ENCODE measurements around the gene VANGL2.
A peak's percentile ranks its signal among the peaks of the same experiment; 100 is the strongest.
"Not testable (repeated sequence)": the region's sequence is repeated elsewhere in the genome, so short reads cannot be mapped to it uniquely, and the experiment has no call there.

The VANGL2 gene

DNA sequence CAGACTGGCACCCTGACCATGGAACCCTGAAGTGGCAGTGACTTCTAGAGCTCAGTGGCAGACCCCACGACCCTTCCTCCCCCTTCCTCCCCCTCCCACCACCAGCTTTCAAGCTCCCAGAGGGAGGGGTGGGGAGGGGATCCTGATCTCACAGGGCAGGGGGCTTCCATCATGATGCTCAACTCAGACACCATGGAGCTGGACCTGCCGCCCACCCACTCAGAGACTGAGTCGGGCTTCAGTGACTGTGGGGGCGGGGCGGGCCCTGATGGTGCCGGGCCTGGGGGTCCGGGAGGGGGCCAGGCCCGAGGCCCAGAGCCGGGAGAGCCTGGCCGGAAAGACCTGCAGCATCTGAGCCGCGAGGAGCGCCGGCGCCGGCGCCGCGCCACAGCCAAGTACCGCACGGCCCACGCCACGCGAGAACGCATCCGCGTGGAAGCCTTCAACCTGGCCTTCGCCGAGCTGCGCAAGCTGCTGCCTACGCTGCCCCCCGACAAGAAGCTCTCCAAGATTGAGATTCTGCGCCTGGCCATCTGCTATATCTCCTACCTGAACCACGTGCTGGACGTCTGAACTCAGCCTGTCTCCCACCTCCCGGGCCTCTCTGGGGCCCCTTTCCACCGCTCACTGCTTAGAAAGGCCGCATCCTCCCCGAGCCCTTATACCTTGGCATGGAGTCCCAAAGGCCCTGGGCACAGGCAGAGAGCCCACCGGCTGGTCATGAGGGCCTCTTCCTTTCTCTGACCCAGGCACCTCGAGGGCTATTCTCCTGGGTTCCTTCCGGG is 29.6 kb upstream of the VANGL2 start:
- DNase-seq (ENCODE audit: low read depth, low spot score): no peak

DNA sequence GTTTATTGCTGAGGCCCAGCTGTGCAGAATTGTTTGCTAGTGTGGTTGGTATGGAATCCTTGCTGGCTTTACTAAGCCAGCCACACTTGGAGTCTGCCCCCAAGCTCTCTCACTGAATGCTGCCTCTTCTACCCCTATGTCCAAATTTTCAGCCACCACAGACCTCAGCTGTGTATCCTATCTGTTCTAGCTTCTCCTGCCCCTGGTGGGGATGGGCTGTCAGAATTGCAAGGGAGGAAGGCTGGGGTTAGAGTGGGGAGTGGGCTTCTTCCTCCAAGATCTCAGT is 29.1 kb upstream of the VANGL2 start:
- no peak for DNase-seq (ENCODE audit: low read depth, low spot score)

DNA sequence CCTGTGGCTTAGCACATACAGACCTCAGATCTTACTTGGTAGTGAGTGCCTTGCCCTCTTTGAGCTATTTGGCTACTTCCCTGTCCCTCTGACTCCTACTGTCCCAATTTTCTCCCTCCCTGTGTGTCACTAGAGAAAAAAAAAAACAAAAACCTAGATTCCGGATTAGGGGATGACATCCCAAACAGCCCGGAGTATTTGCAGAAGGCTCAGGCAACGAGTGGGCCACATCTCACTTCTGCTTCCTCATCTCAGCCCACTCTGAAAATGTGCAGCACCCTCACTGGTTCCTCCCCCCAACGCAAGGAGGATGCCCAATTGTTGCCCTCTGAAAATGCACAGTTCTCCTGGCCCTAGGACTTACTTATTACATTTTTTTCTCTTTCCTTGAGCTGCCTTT is 28.6 kb upstream of the VANGL2 start:
- no peak for DNase-seq (ENCODE audit: low read depth, low spot score)

DNA sequence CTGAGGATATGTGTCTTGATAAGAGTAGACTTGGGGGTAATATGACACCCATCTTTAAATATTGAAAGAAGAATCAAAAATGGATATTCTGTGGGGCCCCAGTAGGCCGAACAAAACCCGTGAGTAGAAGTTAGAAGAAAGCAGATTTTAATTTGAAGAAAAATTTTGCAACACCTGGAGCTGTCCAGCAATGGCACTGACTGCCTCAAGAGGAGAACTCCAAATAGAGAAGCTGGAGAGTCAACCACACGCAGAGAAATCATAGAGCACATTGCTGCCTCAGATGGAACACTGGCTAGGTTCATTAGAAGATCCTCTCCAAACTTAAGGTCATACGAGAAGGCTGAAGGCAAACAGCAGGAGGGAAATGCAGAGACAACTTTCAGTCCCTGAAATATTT is 26.7 kb upstream of the VANGL2 start:
- peak; percentile 15 for DNase-seq (ENCODE audit: low read depth, low spot score)

DNA sequence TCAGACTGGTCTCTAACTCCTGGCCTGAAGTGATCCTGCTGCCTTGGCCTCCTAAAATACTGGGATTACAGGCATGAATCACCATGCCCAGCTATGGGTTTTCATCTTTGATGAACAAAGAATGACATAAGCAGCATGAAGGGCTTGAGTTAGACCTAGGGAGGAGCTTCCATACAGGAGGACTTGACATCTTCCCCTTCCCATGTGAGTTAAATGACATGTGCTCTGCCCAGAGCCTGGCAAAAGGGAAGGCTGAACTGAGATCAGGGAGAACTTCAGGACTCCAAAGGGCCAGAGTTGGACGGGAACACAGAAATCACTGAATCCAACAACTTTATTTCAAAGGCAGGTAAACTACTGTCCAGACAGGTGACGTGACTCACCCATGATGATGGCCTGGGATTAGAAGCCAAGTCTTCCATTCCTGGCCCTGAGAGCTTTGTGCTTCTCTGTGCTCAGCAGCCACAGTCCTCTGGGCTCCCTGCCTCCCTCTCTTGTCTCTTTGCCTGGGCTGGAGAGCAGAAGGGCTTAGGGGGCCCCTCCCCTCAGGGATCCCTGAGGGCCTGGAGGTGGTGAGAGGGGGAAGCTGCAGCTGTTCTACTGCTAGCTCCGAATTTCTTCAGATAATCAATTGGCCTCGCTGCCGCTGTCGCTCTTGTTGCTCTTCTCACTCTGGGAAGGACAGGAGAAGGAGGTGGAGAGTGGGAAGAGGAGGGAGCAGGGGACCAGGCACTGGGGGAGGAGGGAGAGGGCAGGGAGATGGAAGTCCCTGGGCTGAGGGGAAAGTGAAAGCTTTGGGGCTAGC is 25.9 kb upstream of the VANGL2 start:
- no peak for DNase-seq (ENCODE audit: low read depth, low spot score)

DNA sequence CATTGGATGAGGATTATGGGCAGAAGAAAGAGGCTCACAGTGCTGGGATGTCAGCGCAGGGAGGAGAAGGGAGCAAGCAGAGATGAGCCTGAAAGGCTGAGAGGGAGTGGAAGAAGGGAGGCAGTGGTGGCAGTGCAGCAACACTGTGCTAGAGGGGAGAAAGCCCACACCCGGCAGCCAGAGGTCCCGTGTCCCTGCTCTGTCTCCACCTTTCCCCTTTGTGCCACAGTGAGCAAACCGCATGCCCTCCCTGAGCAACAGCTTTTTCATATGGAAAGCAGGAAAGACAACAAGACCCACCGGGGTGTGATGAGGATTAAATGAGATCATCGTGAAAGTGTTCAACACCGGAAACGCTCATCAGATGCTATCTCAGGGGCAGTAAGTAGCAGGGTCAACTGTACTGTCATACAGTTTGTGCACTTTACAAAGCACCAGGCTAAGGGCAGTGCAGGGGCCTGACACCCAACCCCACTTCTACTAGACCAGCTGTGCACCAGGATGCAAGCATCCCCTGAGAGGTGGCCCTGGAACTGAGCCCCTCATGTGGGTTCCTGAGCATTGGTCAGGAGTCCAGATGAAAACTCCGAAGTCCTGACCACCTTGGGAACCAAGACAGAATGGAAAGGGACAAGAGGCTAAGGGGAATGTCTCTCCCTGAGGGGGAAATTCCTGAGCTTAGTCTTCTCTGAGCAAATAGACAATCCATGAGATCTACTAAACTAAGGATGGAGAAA is 24.4 kb upstream of the VANGL2 start:
- peak; percentile 37 for DNase-seq (ENCODE audit: low read depth, low spot score)

DNA sequence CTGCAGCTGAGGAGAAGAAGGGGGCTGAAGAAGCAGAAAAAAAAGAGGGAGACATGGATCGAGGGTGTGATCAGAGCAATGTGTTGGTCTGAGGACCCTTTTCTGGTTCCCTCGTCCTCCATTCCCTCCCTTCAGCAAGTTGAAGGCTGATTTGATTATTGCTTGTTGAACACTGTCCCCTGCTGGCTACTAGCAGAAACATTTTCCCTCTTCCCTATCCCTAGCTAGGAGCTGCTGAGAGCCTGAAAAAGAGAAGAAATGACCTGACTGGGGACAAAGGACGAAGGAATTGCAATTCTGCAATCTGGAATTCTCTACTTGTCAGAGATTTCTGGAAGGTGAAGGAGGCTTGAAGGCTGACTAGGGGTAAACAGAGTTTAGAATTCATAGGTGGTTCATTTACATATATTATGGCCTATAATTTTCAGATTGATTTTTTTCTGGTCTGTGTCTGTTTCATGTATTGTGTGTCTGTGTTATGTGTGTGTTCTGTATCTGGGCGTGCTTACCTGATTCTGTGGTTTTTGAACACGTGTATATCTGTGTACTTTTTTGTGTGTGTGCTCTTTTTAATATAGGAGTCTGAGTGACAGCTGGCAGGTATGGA is 23.7 kb upstream of the VANGL2 start:
- DNase-seq (ENCODE audit: low read depth, low spot score): peak; percentile 75

DNA sequence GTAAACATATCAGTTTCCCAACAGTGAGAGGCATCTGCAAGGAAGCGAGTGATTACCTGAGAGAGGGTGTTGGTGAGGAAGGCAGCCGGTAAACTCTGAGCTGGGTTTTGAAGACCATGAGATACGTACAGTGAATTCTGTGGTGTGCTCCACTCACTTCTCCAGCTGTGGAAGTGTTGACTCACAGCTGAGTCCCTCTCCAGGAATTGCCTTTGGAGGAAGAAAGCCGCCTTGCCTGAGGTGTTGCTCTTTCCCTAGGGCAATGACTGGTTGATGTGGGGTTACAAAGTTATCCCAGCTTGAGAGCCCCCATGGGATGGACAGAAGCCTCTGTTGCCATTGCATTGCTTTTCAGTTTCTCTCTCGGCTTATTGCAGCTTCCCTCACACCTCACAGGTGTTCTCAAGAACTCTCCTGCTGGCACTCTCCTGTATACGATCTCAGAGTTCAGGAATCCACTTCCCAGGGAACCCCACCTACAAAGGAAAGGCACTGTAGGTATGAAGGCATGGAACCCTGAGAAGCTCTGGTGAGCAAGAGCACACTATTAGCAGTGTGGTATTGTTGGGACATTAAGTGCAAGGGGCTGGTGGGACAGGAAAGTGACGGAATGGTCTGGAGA is 22.7 kb upstream of the VANGL2 start:
- peak; percentile 29 for DNase-seq (ENCODE audit: low read depth, low spot score)

DNA sequence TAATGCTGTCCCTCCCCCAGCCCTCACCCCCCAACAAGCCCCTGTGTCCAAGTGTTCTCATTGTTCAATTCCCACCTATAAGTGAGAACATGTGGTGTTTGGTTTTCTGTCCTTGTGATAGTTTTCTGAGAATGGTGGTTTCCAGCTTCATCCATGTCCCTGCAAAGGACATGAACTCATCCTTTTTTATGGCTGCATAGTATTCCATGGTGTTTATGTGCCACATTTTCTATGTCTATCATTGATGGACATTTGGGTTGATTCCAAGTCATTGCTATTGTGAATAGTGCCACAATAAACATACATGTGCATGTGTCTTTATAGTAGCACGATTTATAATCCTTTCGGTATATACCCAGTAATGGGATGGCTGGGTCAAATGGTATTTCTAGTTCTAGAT is 15.6 kb upstream of the VANGL2 start:
- not testable (repeated sequence) for DNase-seq (ENCODE audit: low read depth, low spot score)

DNA sequence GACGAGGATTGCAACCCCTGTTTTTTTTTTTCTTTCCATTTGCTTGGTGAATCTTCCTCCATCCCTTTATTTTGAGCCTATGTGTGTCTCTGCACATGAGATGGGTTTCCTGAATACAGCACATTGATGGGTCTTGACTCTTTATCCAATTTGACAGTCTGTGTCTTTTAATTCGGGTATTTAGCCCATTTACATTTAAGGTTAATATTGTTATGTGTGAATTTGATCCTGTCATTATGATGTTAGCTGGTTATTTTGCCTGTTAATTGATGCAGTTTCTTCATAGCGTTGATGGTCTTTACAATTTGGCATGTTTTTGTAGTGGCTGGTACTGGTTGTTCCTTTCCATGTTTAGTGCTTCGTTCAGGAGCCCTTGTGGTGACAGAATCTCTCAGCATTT is 12.0 kb upstream of the VANGL2 start:
- DNase-seq (ENCODE audit: low read depth, low spot score): not testable (repeated sequence)

DNA sequence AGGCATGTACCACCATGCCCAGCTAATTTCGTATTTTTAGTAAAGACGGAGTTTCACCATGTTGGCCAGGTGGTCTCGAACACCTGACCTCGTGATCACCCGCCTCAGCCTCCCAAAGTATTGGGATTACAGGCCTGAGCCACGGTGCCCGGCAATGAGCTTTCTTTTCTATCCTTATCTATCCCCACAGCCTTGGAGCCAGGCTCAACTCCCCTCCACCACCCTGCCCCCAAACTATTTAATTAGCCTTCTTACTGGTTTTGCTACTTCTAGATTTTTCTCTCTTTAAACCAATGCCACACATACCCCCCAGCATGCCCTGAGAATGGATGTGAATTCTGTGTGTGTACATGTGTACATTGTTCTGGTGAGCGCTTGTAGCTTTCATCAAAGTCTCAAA is 5.7 kb upstream of the VANGL2 start:
- no peak for DNase-seq (ENCODE audit: low read depth, low spot score)

DNA sequence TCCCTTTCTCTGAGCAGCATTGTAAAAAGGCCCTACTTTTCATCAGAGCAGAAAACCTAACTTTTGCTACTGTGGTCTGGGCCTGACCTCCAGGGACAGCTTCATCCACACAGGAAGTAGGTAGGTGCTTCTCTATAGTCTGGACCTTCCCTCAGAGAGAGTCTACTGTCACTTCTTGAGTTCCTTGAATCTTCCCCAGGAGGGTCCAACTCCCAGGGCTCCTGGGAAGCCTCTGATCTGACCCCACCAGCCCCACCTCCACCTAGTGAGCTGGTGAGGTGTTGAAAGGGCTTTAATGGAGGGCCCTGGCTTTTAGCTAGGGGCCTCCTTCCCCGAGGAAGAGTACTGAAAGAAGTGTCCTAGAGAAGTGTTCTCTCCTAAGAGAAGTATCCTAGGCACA is 2.7 kb upstream of the VANGL2 start:
- no peak for DNase-seq (ENCODE audit: low read depth, low spot score)

DNA sequence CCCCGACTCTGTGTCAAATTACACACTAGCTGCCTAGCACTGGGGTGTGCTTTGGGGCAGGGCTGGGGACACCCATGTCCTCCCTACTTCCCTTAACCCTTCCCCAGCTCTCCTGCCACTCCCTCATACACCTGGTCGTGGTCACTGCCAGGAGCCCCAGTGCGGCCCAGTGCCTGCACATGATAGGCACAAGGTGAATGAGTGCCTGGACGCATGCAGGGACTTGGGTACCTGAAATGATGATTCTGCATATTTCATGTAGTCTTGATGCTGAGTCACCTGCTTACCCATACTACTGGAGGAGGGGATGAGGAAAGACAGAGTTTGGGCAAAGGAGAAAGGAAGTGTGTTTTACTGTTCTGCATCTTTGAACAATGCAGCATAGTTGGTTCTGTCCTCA is 1.5 kb upstream of the VANGL2 start:
- DNase-seq (ENCODE audit: low read depth, low spot score): no peak

DNA sequence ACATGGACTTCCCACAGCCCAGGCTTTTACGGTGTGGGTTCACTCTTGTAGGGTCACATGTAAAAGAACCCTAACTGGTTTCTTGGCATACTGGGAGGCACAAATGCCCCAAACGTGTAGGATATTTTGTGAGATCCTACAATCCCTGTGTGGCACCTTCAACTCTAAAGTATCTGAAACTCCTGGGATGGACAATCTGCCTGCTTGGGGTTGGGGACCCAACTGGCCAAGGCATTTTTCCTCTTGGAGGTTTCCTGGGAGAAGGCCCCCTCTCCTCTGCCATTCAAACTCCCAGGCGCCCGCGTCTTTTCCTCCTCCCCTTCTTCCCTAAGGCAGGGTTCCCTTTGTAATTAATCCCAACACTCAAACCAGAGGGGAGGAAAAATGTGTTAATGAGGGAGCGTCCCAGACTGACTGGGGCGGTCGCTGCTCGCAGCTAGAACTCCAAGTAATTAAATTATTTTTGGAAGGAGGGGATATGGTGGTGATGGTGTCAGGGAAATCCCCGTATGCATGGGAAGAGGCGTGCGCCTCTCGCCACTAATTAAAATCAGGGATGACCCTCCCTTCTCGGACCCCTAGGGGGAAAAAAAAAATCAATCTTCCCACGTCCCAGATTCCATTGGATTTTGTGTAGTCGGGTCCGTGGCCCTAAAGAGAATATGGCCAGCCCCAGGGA is 681 bp upstream of the VANGL2 start:
- no peak for DNase-seq (ENCODE audit: low read depth, low spot score)

DNA sequence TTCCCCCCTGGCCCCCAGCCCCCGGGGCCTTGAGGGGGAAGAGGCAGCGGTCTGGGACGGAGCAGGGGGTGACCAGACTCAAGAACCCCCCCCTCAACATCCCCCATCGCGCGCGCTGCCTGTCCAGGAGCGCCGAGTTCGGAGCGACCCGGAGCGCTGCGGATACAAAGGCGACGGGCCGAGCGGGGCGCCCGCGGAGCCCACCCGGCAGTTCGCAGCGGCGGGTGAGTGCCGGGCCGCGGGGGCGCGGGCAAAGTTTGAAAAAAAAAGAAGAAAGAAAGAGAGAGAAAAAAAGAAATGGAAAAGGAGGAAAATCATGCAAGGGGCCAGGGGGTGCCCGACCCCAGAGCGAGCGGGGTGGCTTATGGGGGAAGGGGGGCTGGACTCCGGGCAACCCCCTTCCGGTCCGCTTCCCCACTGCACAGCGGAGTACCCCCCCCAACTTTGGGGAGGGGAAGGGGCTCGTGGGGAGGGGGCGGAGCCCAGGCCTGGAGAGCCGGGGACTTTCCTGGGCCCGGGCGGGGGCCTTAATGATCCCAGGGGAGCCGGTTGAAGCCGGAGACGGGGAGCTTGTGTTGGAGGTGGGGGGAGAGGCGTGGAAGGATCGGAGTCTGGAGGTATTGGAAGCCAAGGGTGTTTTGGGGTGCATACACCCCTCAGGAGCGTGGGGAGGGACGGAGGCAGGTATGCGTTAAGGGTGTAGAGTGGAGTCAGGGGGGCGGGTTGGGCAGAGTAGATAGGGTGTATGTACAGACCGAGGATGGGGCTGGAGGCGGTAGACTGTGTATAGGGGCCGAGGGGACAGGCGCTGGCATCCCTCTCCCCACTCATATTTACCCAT is 502 bp downstream of the VANGL2 start:
- peak; percentile 51 for DNase-seq (ENCODE audit: low read depth, low spot score)

DNA sequence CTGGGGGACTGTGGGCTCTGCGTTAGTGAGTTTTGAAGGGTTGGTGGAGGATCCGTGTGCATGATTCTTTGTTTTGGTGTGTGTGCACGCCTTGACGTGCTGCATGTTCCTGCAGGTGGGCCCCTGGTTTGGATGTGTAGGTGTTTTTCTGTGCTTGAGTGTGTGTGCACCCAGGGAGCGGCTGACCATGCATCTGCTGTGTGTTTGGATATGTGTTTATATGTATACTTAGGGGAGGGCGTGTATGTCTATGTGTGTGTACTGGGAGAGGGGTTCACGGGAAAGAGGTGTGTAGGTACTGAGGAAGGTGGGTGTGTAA is 1.1 kb downstream of the VANGL2 start:
- no peak for DNase-seq (ENCODE audit: low read depth, low spot score)

DNA sequence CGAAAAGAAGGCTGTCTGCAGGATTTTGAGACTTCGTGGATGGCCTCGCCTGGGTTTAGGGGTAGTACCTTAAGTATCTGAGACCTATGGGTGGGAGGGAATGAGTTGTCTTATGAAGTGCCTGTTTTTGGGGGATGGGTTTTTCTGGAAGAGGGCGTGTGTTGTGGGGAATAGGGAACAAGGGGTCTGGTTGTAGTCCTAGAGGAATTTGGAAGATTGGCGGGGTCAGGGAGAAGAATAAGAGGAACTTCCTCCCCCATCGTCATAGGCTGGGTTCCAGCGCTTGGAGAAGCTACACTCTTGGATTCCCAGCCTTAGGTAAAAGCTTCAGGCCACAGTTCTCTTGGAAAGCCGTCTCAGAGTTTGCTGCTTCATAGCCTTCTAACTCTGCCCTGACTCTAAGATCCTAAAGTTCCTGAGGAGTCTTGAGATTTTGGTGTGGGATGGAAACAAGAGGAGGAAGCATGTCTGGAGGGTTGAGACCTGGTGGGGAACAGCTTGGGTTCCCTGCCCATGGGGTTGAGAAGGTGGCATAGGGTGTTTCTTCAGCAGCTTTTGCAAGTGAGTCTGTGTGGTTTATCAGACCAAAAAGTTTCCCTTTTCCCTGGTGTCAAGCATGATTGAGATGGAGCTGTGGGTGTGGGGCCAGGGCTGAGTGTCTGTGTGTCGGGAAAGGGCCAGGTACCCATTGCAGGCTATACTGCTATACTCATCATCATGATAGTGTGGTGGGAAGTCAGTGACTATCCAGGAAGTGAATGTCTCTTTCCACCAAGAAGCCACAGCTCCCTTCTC is 1.8 kb downstream of the VANGL2 start:
- no peak for DNase-seq (ENCODE audit: low read depth, low spot score)

DNA sequence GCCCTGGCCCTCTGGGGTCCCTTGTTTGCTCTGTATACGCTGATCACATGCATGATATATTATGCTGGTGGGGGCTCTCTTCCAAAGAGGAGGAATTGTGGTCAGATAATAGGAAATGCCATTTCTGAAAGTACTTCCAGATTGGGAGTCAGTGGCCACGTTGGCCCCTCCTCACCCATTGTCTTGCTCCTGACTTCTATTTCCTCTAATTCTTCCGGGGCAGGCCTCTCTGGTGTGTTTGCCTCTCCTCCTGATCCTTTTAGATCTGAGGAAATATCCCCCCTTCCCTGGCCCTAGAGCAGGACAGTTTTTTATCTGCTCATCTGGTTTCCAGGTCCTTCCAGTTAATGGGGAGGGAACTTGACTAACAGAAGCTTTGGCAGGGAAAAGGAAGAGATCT is 2.9 kb downstream of the VANGL2 start:
- no peak for DNase-seq (ENCODE audit: low read depth, low spot score)

DNA sequence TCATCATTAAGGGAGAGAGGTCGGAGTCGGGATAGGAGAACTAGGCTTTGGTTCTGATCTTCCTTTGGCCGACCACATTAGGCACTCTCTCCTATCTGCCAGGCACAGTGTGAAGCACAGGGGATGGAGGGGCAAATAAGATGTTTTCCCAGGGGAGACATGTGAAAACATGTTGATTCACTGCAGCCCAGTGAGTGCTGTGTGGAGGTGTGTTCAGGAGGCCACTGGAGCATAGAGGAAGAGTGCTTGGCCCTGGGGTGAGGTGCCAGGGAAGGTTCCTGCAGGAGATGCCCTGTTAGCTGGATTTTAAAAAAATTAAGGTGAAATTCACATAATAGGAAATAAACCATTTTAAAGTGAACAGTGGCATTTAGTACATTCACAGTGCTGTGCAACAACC is 3.7 kb downstream of the VANGL2 start:
- DNase-seq (ENCODE audit: low read depth, low spot score): no peak
